ENCODE results near the gene JAG1.

Gene JAG1

GRCh38 chr20:10699489-10699888, 25.7 kb upstream of the JAG1 start:
- DNase-seq (ENCODE audit: low read depth), result no peak

GRCh38 chr20:10696650-10697049, 22.9 kb upstream of the JAG1 start:
- DNase-seq (ENCODE audit: low read depth), result no peak

GRCh38 chr20:10689385-10689784, 15.6 kb upstream of the JAG1 start:
- no peak for DNase-seq (ENCODE audit: low read depth)

GRCh38 chr20:10687895-10688294, 14.1 kb upstream of the JAG1 start:
- DNase-seq (ENCODE audit: low read depth), result no peak

GRCh38 chr20:10686356-10687133, 12.7 kb upstream of the JAG1 start:
- DNase-seq (ENCODE audit: low read depth), result no peak

GRCh38 chr20:10683537-10683936, 9.7 kb upstream of the JAG1 start:
- no peak for DNase-seq (ENCODE audit: low read depth)

GRCh38 chr20:10682939-10683338, 9.1 kb upstream of the JAG1 start:
- DNase-seq (ENCODE audit: low read depth), result no peak

GRCh38 chr20:10681494-10681893, 7.7 kb upstream of the JAG1 start:
- DNase-seq (ENCODE audit: low read depth), result no peak

- DNase-seq (ENCODE audit: low read depth), result no peak
Observed at GRCh38 chr20:10680571-10680970, 6.8 kb upstream of the JAG1 start.

- DNase-seq (ENCODE audit: low read depth), result no peak
Observed at GRCh38 chr20:10679269-10679668, 5.5 kb upstream of the JAG1 start.

GRCh38 chr20:10676518-10676917, 2.7 kb upstream of the JAG1 start:
- DNase-seq (ENCODE audit: low read depth), result no peak

GRCh38 chr20:10675450-10675848, 1.6 kb upstream of the JAG1 start:
- no peak for DNase-seq (ENCODE audit: low read depth)

GRCh38 chr20:10674684-10675449, 1.1 kb upstream of the JAG1 start:
- DNase-seq (ENCODE audit: low read depth), result no peak

- DNase-seq (ENCODE audit: low read depth), result no peak
Observed at GRCh38 chr20:10673176-10673841, 490 bp downstream of the JAG1 start.

GRCh38 chr20:10672624-10673127, 1.1 kb downstream of the JAG1 start:
- DNase-seq (ENCODE audit: low read depth), result no peak

- no peak for DNase-seq (ENCODE audit: low read depth)
Observed at GRCh38 chr20:10671919-10672623, 1.7 kb downstream of the JAG1 start.

- no peak for DNase-seq (ENCODE audit: low read depth)
Observed at GRCh38 chr20:10671221-10671918, 2.4 kb downstream of the JAG1 start.

GRCh38 chr20:10670501-10671220, 3.1 kb downstream of the JAG1 start:
- no peak for DNase-seq (ENCODE audit: low read depth)

- DNase-seq (ENCODE audit: low read depth), result no peak
Observed at GRCh38 chr20:10669843-10670446, 3.9 kb downstream of the JAG1 start.

GRCh38 chr20:10668677-10669368, 5.0 kb downstream of the JAG1 start:
- DNase-seq (ENCODE audit: low read depth), result no peak
